Measurements from ENCODE around the gene NFKBIE.

NFKBIE gene

DNA sequence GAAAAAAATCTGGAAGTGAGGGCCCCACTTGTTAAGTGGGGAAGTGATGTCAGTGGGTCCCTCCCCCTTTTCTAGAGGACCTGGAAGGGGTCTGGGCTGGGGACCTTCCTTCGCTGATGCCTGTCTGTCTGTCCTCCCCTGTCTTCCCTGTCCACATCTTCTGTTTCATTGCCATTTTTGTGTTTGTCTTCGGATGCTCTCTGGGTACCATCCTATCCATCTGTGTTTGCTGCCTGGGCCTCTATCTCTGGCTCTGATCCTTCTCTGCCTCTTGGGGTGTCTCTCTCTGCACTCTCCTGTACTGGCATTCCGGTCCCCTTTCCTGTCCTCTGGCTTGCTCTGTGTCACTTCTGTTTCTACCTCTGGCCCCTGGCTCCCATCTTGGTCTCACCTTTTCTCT, 7.2 kb upstream of the NFKBIE start:
- DNase-seq = no peak

DNA sequence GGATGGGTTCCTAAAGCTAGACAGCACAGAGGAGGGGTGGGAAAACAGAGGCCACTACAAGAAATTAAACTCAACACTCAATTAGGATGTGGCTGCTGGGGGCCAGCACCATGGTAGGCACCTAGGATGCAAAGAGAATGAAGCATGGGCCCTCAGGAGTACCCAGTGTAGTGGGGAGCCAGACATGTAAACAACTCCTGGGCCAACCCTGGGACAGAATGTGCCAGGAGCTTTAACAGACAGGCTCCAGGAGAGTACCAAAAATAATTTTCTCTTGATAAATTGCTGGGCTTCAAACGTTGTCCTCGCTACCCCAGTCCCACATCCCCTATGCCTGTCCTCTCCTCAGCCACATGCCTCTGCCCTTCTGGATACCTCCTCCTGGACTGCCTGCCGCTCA, 6.6 kb upstream of the NFKBIE start:
- DNase-seq = no peak

DNA sequence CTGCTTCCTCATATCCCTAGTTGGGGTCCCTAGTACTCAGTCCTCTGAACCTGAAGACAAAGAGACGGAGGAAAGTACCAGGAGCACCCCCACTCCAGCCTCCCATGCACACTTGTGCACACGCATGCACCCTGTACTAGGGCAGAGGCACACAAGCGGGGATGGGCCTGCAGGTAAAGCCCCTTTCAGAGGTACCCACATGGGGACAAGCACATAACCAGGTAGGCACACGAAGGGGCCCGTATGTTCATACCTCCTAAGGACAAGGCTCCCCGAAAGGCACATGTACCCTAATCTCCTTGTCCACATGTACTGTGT, 6.0 kb upstream of the NFKBIE start:
- DNase-seq = no peak

DNA sequence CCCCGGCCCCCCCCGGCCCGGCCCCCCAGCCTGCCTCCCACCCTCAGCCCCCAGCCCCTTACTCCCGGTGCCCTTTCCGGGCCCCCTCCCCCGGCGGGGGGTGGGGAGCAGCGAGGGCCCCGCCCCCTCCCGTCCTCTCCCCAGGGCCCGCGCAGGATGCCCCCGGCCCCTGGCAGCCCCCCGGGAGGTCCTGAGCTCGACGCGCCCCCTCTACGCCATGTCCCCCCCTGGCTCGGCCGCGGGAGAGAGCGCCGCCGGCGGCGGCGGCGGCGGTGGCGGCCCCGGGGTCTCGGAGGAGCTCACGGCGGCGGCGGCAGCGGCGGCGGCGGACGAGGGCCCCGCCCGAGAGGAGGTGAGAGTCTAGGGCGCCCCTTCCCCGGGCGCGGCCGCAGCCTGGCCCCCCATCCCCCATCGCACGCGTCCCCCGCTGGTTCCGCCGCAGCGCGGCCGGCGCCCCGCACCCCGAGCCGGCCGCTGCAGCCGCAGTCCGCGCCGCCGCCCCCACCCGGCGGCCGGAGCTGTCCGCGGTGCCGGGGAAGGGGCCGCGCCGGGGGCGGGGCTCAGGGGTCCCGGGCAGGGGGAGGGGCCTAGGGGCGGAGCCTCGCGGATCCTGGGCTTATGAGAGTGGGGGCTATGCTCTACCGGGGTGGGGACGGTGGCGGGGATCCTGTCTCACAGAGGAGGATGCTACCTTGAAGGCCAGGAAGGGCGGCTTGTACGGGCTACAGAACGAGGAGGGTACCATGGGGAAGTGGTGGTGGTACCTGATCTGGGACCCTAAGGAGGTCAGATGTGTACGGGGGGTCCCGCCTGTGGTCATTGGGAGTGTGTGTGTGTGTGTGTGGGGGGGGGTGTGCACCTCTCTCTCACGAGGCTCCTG, 5.4 kb upstream of the NFKBIE start:
- DNase-seq = no peak

DNA sequence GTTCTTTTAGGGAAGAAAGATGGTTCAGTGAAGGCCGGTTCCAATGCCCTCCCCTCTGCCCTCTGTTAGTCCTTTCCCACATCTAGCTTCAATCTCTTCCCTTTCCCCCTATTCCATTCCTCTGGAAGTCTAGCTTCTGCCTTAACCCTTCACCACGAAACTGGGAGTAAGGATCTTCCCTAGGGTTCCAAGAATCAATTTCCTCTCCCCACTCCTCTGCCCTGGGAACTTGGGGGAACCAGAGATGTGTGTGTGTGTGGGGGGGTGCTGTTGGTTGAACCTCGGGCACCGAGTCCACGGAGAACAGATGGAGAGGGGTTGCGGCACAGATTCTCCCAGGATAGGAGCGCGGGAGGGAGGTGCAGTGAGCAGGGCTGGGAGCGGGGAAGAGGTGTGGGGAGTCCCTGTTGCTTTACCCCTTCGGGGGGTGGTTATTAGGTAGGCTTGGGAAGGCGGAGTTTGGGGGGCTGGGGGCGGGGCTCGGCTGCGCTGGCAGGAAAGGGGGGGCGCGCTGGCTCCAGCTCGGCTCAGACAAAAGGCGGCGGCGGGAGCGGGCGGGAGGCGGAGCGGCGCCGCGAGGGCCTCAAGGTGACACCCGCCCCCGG, 4.7 kb upstream of the NFKBIE start, which contains the start of gene TMEM151B:
TMEM151B (plus strand) TSS at position 530 of the 605 bp plus-strand sequence. CDS start 293 bp downstream, outside the sequence.
- DNase-seq = peak; percentile 42

DNA sequence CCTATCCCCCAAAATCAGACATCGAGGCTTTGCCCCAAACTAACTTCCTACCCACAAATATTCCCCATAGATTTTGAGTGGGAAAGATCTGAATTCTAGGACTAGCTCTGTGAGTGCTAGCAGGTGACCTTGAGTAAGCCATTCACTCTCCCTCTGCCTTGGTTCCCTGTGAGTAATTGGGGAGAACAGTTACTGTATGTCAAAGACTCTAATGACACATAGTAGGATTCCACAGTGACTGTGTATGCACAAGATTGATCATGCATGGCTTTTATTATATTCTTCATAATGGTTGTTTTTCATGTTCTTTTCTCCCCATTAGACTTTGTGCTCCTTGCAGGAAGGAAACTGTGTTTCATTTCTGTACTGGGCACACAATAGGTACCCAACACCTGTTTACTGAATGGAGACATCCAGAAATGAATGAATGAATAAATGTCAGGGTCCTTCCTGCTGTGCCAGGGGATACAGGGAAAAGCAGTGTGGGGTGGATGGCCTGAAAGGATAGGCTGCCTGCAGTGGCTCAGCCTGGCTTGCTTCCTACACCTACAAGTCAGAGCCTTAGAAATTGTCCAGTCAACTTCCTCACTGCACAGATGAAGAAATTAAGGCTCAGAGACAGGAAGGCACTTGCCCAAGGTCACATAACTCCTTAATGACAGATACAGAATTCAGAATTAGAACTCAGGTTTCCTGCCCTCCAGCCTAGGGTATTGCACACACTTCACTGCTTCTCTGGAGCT, 4.0 kb upstream of the NFKBIE start:
- DNase-seq = no peak

DNA sequence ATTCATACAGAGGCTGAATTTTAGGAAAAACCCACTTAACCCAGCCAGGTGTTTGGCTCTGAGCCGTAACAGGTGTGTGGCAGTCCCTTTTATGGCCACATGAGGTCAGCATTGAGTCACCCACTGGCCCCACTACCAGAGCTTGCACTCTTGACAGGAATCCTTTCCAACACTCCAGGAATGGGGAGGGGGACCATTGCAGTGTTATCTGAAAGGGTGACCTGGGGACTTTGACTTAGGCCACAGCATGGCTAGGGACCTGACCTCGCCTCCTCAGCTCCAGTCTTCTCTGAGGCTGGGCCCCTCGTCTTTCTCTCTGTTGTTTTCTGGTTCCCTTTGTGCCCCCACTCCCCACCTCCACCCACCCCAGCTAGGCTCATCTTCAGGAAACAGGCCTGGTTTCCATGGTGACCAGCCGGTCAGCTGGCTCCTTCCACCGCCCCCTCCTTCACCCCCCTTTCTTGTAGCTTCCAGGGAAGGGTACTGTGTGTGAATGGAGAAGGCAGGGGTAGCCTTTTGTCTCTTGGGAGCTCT, 2.8 kb upstream of the NFKBIE start:
- peak; percentile 73 for DNase-seq

DNA sequence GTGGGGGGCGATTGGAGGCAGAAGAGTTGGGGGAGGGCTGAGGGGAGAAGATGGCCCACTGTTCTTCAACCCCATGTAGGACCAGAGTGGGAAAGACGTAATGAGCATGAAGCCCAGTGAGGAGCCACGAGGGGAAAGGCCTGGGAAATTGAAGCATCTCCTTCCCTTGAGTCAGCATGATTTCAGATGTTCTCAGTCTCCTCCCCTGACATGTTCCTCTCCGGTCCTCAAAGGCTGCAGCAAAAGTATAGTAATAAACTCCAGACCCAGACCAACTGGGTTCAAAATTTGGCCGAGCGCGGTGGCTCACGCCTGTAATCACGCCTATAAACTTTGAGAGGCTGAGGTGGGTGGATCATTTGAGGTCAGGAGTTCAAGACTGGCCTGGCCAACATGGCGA, 1.9 kb upstream of the NFKBIE start:
- no peak for DNase-seq

DNA sequence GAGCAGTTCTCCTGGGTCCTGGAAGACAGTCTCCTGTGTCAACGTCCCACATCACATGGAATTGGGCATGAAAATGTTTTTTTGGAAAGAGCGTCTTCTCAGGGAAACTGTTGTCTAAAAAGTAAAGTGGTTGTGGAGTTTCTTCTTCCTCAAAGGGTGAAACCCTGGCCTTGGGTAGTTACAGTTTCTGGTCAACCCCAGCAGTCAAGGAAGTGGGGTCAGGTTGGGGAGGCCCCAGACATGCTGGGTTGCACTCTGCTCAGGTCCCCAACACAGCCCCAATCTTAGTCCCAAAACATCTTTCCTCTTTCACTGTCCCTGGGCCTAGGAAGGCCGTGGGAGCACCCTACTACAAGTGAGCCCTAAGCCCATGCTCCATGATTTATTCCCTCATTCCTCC, 996 bp upstream of the NFKBIE start:
- no peak for DNase-seq

DNA sequence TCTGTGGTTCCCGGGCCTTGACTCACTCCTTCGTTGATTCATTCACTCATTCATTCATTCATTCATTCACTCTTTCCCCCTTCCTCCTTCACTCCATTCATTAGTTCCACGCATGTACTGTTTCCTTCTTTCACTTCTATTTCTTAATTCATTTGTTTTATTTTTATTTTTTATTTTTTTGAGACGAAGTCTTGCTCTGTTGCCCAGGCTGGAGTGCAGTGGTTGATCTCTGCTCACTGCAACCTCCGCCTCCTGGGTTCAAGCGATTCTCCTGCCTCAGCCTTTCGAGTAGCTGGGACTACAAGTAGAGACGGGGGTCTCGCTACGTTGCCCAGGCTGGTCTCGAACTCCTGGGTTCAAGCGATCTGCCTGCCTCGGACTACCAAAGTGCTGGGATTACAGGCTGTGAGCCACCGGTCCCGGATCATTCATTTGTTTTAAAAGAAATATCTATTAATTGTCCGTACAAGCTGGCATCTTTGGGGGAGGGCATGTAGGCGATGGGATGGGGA, 427 bp upstream of the NFKBIE start:
- no peak for DNase-seq

DNA sequence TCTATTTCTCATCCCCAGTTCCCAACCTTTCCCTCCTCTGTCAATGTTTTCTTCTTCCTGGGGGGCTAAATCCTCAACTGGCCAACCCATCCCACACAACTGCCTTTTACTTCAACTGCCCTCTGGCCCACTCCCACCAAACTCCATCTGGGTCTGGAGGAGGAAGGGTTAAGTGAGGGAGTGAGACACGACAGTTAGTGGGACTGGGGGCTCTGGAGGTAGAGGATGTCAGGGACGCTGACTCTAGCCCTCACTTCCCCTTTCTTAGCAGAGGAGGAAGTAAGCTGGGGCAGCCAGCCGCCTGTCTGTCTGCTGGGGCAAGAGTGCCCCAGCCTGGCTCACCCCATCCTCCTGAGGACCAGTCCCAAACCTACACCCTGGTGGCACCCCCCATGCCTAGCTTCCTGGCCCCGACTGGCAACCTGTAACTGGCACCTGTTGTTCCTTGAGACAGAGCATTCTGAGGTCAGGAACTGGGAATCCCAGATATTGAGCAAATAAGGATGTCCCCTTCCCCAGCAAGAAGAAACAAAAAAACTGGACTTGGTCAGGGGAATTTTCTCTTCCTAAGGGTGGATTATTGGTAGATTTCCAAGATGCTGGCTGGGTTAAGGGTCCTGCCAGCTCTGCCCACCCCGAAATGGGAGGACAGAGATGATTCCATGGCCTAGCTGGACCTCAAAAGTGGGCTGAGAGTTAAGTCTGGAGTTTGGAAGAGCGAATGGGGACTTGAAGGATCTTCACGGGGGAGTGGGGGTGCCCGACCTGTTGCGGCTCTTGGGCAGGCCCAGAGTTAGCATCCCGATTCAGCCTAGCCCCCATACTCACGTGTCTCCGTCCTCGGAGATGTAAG, 971 bp downstream of the NFKBIE start:
- peak; percentile 49 for DNase-seq

DNA sequence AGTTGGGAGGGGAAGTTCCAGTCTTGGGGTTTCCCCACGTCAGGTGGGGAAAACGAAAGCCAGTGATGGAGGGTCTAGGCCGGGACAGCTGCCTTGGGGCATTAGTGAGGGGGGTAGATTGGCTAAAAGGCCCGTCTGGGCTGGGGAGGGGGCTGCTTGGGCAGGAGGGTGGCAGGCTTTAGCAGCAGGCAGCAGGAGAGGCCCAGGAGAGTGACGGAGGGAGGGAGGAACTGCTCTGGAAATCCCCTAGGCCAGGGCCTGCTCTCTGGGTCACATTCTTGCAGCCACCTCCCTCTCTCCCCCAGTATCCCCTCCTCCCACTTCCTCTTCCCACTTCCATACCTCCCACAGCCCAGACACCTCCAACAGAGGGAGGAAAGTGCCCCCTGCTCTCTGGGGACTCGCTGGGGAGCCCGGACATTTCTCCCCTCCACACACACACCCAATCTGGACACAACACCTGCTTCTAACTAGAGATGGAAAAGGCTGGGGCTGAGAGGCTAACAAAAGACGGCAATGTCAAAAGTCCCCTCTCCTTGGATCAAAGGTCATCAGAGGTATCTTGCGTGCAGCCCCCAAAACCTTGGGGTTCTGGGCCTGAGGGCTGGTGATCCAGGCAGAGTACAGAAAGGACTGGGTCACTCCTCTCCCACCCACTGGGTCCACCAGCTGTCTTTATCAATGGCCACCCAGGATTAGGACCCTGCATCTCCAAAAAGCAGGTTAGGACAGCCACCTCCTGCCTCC, 1.8 kb downstream of the NFKBIE start:
- no peak for DNase-seq

DNA sequence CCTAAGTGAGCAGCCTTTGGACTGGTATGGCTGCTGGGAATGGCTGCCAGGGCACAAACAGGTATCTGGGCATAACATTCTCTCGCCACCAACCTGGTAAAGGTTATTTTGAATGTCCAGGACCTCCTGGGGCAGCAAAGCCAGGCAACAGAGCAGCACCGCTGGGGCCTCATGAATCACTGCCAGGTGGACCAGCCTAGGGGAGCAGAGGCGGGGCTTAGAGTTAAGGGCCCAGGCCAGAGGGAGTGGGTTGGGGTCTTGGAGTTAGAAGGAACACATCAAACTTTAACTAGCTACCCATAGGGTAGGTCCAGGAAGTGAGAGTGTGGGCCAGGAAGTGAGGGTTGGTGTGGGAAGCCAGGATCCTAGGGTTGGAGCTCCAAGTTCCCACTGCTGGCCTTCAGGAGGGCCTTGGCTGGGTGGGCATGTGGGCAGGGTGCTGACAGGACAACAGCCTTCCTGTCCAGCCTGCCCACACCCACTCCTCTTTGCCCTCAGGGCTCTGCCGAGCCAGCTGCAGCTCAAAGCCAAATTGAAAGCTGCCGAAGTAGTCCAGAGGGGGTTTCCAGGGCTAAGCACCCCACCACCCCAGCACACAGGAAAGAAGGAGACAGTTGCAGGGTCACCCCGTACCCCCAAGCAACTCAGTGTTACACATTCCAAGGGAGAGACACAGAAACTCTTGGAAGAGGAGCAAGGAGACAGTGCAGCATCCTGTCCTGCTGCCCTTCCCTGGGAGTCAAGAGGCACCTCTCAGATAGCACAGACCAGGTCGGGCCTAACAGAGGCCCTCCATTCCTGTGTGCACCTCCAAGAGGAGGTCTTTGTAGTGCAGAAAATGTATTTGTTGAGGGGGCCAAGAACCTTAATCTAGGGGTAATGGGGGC, 2.6 kb downstream of the NFKBIE start:
- DNase-seq = no peak

DNA sequence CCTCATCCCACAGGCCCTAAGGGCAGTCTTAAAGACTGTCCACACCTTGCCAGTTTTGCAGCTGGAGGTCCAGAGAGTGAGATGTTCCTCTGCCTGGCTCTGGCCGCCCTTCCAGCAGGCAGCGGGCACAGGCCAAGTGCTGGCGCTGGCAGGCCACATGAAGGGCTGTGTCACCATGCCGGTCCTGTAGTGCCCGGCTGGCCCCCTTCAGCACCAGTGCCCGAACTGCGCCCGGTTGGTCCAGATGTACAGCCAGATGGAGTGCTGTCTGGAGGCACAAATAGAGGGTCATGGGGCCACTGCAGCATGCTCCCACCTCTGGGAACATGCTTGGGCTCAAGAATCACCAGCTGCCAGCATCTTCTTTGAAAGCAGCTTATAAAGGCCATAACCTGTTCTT, 3.8 kb downstream of the NFKBIE start:
- no peak for DNase-seq

DNA sequence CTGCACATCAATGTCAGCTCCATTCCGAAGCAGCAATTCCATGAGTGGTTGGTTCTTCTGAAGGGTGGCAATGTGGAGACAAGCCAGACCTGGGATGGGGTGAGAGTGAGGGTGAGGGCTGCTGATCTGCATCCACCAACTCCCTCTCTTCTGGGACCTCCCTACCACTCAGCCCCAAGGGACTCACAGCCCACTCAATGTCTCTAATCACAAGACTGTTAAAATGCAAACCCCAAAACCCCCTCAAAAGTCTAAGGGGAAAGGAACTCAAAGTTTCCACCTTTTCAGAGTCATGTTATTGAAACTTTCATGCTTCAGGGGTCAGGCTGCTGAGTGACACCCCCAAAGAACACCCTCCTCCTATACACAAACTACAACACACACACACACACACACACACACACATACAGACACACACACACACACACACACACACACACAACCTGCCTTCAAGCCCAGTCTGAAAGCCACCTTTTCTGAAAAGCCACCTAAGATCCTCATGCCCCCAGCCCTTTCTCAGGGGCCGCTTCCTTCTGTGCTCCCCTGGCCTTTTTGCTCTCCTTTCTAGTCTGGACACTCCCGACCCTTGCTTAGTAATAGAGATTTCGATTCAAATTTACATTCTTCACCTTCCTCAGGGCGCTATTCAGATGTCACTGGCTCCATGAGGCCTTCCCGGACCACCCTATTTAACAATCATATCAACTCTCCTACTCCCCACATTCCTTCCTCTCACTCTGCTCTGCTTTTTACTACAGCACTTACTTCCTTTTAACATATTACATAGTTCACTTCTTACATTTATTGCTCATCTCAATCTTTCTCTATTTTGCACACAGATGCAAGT, 4.7 kb downstream of the NFKBIE start:
- DNase-seq = no peak

DNA sequence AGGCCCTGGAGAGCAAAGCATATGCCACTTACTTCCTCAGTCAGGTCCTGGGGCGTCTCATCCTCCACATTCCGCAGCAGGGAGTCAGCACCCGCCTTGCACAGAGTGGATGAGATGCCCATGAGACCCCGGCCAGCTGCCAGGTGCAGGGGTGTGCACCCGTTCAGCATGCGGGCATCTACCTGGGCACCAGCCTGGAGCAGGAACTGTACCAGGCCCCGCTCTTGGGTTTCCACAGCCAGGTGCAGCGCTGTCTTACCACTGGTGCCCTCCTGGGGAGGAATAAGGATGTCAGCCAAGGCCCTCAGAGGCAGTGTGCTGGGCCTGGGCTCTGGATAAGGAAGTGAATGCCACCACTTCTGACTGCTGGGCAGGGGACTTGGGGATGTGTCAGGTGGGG, 5.3 kb downstream of the NFKBIE start:
- no peak for DNase-seq

DNA sequence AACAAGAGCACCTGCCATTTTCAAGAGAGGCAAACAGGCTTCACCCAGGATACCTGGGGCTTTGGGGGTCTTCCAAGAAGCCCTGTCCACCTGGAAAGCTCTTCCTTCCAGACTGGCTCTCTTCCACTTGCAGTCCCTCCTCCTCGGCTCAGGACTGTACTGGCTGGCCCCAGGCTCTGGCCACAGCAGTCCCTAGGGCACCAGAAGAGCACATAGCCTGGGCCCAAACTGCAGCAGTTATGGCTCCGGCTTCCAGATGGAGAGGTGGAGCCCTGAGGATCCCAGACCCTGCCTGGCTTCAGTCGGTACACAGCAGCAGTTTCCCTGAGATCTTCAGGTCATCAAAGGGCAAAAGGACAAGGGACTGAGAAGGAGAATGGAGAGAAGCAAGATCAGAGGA, 6.4 kb downstream of the NFKBIE start:
- no peak for DNase-seq

DNA sequence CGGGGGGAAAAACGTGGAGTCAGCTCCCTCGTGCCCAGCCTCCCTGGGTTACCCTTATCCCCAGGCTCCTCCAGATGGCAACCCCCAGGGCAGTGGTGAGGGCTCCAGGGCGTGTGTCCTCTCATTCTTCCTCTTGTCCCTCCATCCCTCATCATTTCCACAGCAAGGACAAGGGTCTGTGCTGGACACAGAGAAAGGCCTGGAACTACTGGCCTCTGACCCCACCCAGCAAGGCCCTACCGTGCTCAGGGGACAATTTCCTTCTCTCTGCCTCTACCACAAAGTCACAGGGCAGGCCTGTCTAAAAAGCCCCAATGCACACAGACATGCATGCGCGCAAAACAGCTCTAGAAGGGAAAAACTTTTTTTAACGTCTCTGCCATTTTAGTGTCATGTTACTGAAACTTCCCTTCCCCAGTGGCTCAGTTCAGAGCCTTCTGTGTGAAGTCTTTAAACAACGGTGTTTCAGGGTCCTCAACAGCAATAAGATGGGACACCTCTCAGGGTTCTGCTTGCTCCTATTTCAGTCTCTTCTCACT, 7.0 kb downstream of the NFKBIE start:
- DNase-seq = no peak

DNA sequence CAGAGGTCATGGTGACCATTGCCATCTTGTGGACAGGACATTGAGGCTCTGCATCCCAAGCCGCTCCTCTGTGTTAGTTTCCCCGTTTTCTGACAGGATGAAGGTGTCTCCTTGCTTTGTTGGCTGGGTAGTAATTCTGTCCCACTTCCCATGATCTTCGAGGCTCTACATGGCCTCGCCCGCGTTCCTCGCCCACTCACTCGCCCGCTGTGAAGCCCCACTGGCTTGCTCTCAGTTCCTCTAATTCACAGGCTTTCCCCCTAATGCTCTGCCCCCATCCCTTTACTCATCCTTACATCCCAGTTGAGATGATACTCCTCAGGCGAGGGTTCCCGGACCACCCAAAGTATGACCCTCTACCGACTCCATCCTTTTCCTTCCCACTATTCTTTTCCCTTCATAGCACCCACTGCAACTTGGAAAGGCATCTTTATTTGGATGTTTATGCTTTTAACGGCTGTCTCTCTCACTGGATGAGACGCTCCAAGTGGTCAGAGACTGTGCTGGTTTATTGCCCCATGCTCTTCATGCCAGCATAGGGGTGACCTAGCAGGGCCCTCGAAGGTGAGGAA, 7.5 kb downstream of the NFKBIE start:
- DNase-seq = no peak
